SK-N-SH treated with all-trans-retinoic acid at 6 μM for 48 hours (cell line): ENCODE data around the gene BCAM.

Experiments used
- ARNTL ChIP-seq: fragments of 450-650 bp; formaldehyde crosslinking; IDR thresholded peaks from 2 replicates; pipeline ENCODE4 v1.5.0; 2020; ENCODE audit warnings: low read depth, mild to moderate bottlenecking, moderate library complexity, borderline replicate concordance
- CREB5 ChIP-seq: fragments of 250-450 bp; sonication (Bioruptor Pico); IDR thresholded peaks from 2 replicates; pipeline ENCODE4 v1.5.1; 2020; ENCODE audit warnings: low read depth, mild to moderate bottlenecking, moderate library complexity
- CSDC2 ChIP-seq: fragments of 250-450 bp; sonication (Bioruptor Pico); IDR thresholded peaks from 2 replicates; pipeline ENCODE4 v1.5.0; 2020; ENCODE audit warnings: mild to moderate bottlenecking, moderate library complexity
- ESRRG ChIP-seq: fragments of 250-450 bp; sonication (Bioruptor Pico); IDR thresholded peaks from 2 replicates; pipeline ENCODE4 v1.6.1; 2021; ENCODE audit warnings: mild to moderate bottlenecking
- OSR1 ChIP-seq: fragments of 250-450 bp; sonication (Bioruptor Pico); IDR thresholded peaks from 2 replicates; pipeline ENCODE4 v1.8.0; 2022; ENCODE audit warnings: moderate library complexity, mild to moderate bottlenecking, inconsistent platforms
- PATZ1 ChIP-seq: fragments of 250-450 bp; sonication (Bioruptor Pico); IDR thresholded peaks from 2 replicates; pipeline ENCODE4 v1.8.0; 2020; ENCODE audit warnings: mild to moderate bottlenecking, moderate library complexity, borderline replicate concordance
- RARB ChIP-seq: fragments of 250-450 bp; sonication (Bioruptor Pico); IDR thresholded peaks from 2 replicates; pipeline ENCODE4 v1.8.0; 2021; ENCODE audit warnings: mild to moderate bottlenecking, moderate library complexity
- SNAI2 ChIP-seq: fragments of 250-450 bp; sonication (Bioruptor Pico); IDR thresholded peaks from 2 replicates; pipeline ENCODE4 v1.5.0; 2020; ENCODE audit warnings: mild to moderate bottlenecking, moderate library complexity
- TCF4 ChIP-seq: fragments of 250-450 bp; sonication (Bioruptor Pico); IDR thresholded peaks from 2 replicates; pipeline ENCODE4 v1.8.0; 2021; ENCODE audit warnings: mild to moderate bottlenecking, moderate library complexity, borderline replicate concordance
- ZNF70 ChIP-seq: fragments of 450-650 bp; formaldehyde crosslinking; IDR thresholded peaks from 2 replicates; pipeline ENCODE4 v1.5.0; 2020; ENCODE audit warnings: mild to moderate bottlenecking, moderate library complexity

GRCh38 chr19:44765033-44765948, 43.6 kb upstream of the BCAM start:
- TF ChIP-seq ARNTL (no peak), PATZ1 (CRISPR knock-in tag) (no peak), RARB (CRISPR knock-in tag) (no peak), CSDC2 (CRISPR knock-in tag) (no peak), ESRRG (CRISPR knock-in tag) (no peak), TCF4 (CRISPR knock-in tag) (no peak), ZNF70 (CRISPR knock-in tag) (no peak), OSR1 (CRISPR knock-in tag) (no peak), CREB5 (CRISPR knock-in tag) (no peak), SNAI2 (CRISPR knock-in tag) (no peak)
